Mesendoderm (in vitro differentiated cells): Measurements from ENCODE around the gene A4GNT.

Source experiments
- DNase-seq: peaks from one replicate; pipeline ENCODE4 v3.0.0; 2013
- H2AK5ac ChIP-seq: 2 replicates; pipeline ENCODE4 v1.6.1; 2013; ENCODE audit warnings: low read length, inconsistent platforms
- H2BK120ac ChIP-seq: 2 replicates; pipeline ENCODE4 v1.6.1; 2013; ENCODE audit warnings: low read depth, mild to moderate bottlenecking, low read length, moderate library complexity, mixed read lengths
- H2BK15ac ChIP-seq: replicated peaks from 2 replicates; pipeline ENCODE4 v1.6.1; 2013; ENCODE audit warnings: low read depth, mild to moderate bottlenecking, moderate library complexity
- H2BK5ac ChIP-seq: 2 replicates; pipeline ENCODE4 v1.6.1; 2013; ENCODE audit warnings: low read length, inconsistent platforms
- H3K18ac ChIP-seq: 2 replicates; pipeline ENCODE4 v1.6.1; 2013; ENCODE audit warnings: mild to moderate bottlenecking, low read length, mixed read lengths
- H3K23ac ChIP-seq: one replicate; pipeline ENCODE4 v1.6.1; 2013; ENCODE audit warnings: low read length
- H3K27ac ChIP-seq: 2 replicates; pipeline ENCODE4 v1.5.1; 2013; ENCODE audit warnings: low read depth, mild to moderate bottlenecking, inconsistent platforms, low read length, moderate library complexity
- H3K27me3 ChIP-seq: 2 replicates; pipeline ENCODE4 v1.6.1; 2013; ENCODE audit warnings: low read length, control low read depth, mild to moderate bottlenecking, inconsistent platforms; ENCODE audit not compliant: insufficient read depth, poor library complexity
- H3K36me3 ChIP-seq: 2 replicates; pipeline ENCODE4 v1.6.1; 2013; ENCODE audit warnings: low read length, inconsistent platforms; ENCODE audit not compliant: control insufficient read depth, insufficient read depth
- H3K4ac ChIP-seq: one replicate; pipeline ENCODE4 v1.6.1; 2013; ENCODE audit warnings: low read depth, mild to moderate bottlenecking, low read length, moderate library complexity
- H3K4me1 ChIP-seq: 2 replicates; pipeline ENCODE4 v1.6.1; 2013; ENCODE audit warnings: low read depth, low read length, inconsistent platforms; ENCODE audit not compliant: control insufficient read depth
- H3K4me2 ChIP-seq: 2 replicates; pipeline ENCODE4 v1.6.1; 2013; ENCODE audit warnings: low read length
- H3K4me3 ChIP-seq: 2 replicates; pipeline ENCODE4 v1.5.1; 2013; ENCODE audit warnings: mild to moderate bottlenecking, low read length
- H3K56ac ChIP-seq: one replicate; pipeline ENCODE4 v1.6.1; 2013; ENCODE audit warnings: low read length
- H3K79me1 ChIP-seq: 2 replicates; pipeline ENCODE4 v1.6.1; 2013; ENCODE audit warnings: low read length, inconsistent platforms
- H3K79me2 ChIP-seq: 2 replicates; pipeline ENCODE4 v1.6.1; 2013; ENCODE audit warnings: mild to moderate bottlenecking, low read length; ENCODE audit not compliant: control insufficient read depth, insufficient read depth
- H3K9ac ChIP-seq: 2 replicates; pipeline ENCODE4 v1.6.1; 2013; ENCODE audit warnings: low read length, inconsistent platforms
- H4K5ac ChIP-seq: one replicate; pipeline ENCODE4 v1.6.1; 2013; ENCODE audit warnings: low read length
- H4K8ac ChIP-seq: one replicate; pipeline ENCODE4 v1.6.1; 2013; ENCODE audit warnings: low read depth, mild to moderate bottlenecking, control low read depth, low read length, moderate library complexity
- WGBS: extraction: QIAGEN DNeasy Blood & Tissue Kit; methylation state at CpG from one replicate; pipeline ENCODE4 v1.1.7; 2013; ENCODE audit warnings: low lambda C conversion rate, missing lambda C conversion rate; ENCODE audit not compliant: insufficient coverage; ENCODE audit errors: extremely low coverage; 5-methylcytosine and 5-hydroxymethylcytosine counted together

The A4GNT gene

GRCh38 chr3:138127636-138128365 is 4.4 kb downstream of the A4GNT start:
- Histone ChIP-seq H3K4me1 (no peaks in the 10 kb centered on the region), H2BK15ac (no peak overlapping the region), H3K4me2 (no peak overlapping the region), H3K9ac (no peak overlapping the region), H3K56ac (no peak overlapping the region), H3K4me3 (no peak overlapping the region), H3K36me3 (no peaks in the 10 kb centered on the region), H4K5ac (no peak overlapping the region), H4K8ac (no peak overlapping the region), H2AK5ac (no peak overlapping the region), H3K4ac (no peak overlapping the region), H3K23ac (no peak overlapping the region), H3K18ac (no peak overlapping the region), H3K27ac (no peak overlapping the region), H2BK5ac (no peak overlapping the region), H3K27me3 (no peaks in the 10 kb centered on the region), H3K79me2 (no peaks in the 10 kb centered on the region), H2BK120ac (no peak overlapping the region), H3K79me1 (no peaks in the 10 kb centered on the region)
- DNase-seq = no peak
- no CpG with 5 or more reads among the region's 1 CpG for WGBS

DNA sequence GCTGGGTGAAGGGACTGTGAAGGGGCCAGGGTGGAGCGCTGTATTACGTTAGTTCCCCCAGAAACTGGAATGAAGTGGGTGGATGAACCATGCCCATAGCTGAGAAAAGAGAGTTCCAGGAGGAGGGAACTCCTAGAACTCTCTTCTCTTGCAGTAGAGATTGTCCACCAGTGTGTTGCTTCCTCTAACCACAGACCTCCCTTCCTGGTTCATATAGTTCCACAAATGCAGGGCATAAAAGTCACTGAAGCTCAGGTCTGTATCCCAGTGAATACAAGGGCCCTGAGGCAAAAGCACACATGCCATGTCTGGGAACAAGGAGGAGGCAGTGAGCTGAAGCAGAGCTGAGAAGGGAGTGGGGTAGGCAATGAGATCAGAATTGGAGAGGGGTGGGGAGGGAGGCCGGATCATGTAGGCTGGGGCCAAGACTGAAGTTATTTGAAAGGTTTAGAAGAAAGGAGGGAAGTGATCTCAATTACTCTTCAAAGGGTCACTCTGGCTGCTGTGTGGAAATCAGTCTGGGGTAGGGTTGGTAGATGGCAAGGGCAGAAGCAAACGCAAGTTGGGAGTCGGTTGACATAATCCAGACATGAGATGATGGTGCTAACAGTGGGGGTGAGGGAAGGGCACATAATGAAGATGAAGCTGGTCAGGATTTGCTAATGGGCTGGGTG is 6.5 kb downstream of the A4GNT start:
- Histone ChIP-seq H2BK15ac (no peak overlapping the region), H3K27me3 (no peaks in the 10 kb centered on the region), H3K4ac (no peak overlapping the region), H3K36me3 (no peaks in the 10 kb centered on the region), H3K23ac (no peak overlapping the region), H3K4me3 (no peak overlapping the region), H3K79me1 (no peaks in the 10 kb centered on the region), H2BK5ac (no peak overlapping the region), H3K4me1 (no peaks in the 10 kb centered on the region), H3K4me2 (no peak overlapping the region), H3K27ac (no peak overlapping the region), H3K9ac (no peak overlapping the region), H2AK5ac (no peak overlapping the region), H2BK120ac (no peak overlapping the region), H4K5ac (no peak overlapping the region), H3K56ac (no peak overlapping the region), H4K8ac (no peak overlapping the region), H3K18ac (no peak overlapping the region), H3K79me2 (no peaks in the 10 kb centered on the region)
- no peak for DNase-seq
- WGBS = no CpG with 5 or more reads among the region's 5 CpGs

GRCh38 chr3:138124706-138125355 is 7.4 kb downstream of the A4GNT start:
- H3K27ac ChIP-seq = no peak overlapping the region
- H3K36me3 ChIP-seq = no peaks in the 10 kb centered on the region
- no peak overlapping the region for H3K23ac ChIP-seq
- no peak overlapping the region for H2AK5ac ChIP-seq
- H3K9ac ChIP-seq = no peak overlapping the region
- no peak overlapping the region for H3K18ac ChIP-seq
- no peak overlapping the region for H4K8ac ChIP-seq
- no peak overlapping the region for H3K4me2 ChIP-seq
- DNase-seq = no peak
- H3K79me1 ChIP-seq = no peaks in the 10 kb centered on the region
- H2BK120ac ChIP-seq = no peak overlapping the region
- H3K4me1 ChIP-seq = no peaks in the 10 kb centered on the region
- WGBS = no CpG with 5 or more reads among the region's 10 CpGs
- no peak overlapping the region for H3K56ac ChIP-seq
- H3K79me2 ChIP-seq = no peaks in the 10 kb centered on the region
- no peak overlapping the region for H3K4ac ChIP-seq
- no peaks in the 10 kb centered on the region for H3K27me3 ChIP-seq
- no peak overlapping the region for H2BK5ac ChIP-seq
- no peak overlapping the region for H3K4me3 ChIP-seq
- H4K5ac ChIP-seq = no peak overlapping the region
- no peak overlapping the region for H2BK15ac ChIP-seq

- H2BK5ac ChIP-seq = no peak overlapping the region
Measured at GRCh38 chr3:138124188-138124587, 8.0 kb downstream of the A4GNT start.

GRCh38 chr3:138119423-138119766 is 12.8 kb downstream of the A4GNT start:
- no peak overlapping the region for H2BK5ac ChIP-seq
- H3K36me3 ChIP-seq = no peaks in the 10 kb centered on the region
- H2BK15ac ChIP-seq = no peak overlapping the region
- no peaks in the 10 kb centered on the region for H3K79me2 ChIP-seq
- no peak overlapping the region for H2BK120ac ChIP-seq
- no peak overlapping the region for H4K8ac ChIP-seq
- H3K27me3 ChIP-seq = no peaks in the 10 kb centered on the region
- no peak overlapping the region for H3K18ac ChIP-seq
- no CpG with 5 or more reads among the region's 4 CpGs for WGBS
- no peak for DNase-seq
- no peaks in the 10 kb centered on the region for H3K79me1 ChIP-seq
- H3K56ac ChIP-seq = no peak overlapping the region
- no peak overlapping the region for H3K23ac ChIP-seq
- no peaks in the 10 kb centered on the region for H3K4me1 ChIP-seq
- no peak overlapping the region for H2AK5ac ChIP-seq
- H3K4me2 ChIP-seq = no peak overlapping the region
- H3K9ac ChIP-seq = no peak overlapping the region
- no peak overlapping the region for H4K5ac ChIP-seq
- no peak overlapping the region for H3K4me3 ChIP-seq
- no peak overlapping the region for H3K27ac ChIP-seq
- no peak overlapping the region for H3K4ac ChIP-seq

More at GRCh38 chr3:138124188-138124587, 8.0 kb downstream of the A4GNT start:
- Histone ChIP-seq H3K4me1 (no peaks in the 10 kb centered on the region), H3K4ac (no peak overlapping the region), H3K36me3 (no peaks in the 10 kb centered on the region), H3K23ac (no peak overlapping the region), H2BK120ac (no peak overlapping the region), H3K4me3 (no peak overlapping the region), H3K56ac (no peak overlapping the region), H3K9ac (no peak overlapping the region), H3K27ac (no peak overlapping the region), H4K5ac (no peak overlapping the region), H2AK5ac (no peak overlapping the region), H3K79me1 (no peaks in the 10 kb centered on the region), H3K79me2 (no peaks in the 10 kb centered on the region), H3K27me3 (no peaks in the 10 kb centered on the region), H3K4me2 (no peak overlapping the region), H2BK15ac (no peak overlapping the region), H4K8ac (no peak overlapping the region), H3K18ac (no peak overlapping the region)
- no CpG with 5 or more reads among the region's 6 CpGs for WGBS
- no peak for DNase-seq
